GM10248 (cell line): ENCODE data around the gene FAM83F.
"Not testable (repeated sequence)": the region's sequence is repeated elsewhere in the genome, so short reads cannot be mapped to it uniquely, and the experiment has no call there.

Experiments used
- CTCF ChIA-PET: fragments of 300-600 bp; sonication (Branson Sonifier 250); formaldehyde crosslinking; extraction: SDS; loops from one replicate; lab custom pipeline; 2021; ENCODE audit warnings: antibody characterized with exemption; lab: Yijun Ruan, JAX
- POLR2A ChIA-PET: fragments of 350-650 bp; sonication (Branson Sonifier 250); formaldehyde crosslinking; extraction: SDS; loops from one replicate; lab custom pipeline; 2020; ENCODE audit warnings: antibody characterized with exemption; lab: Yijun Ruan, JAX
- DNase-seq: peaks from one replicate; pipeline ENCODE4 v3.0.0; 2012; ENCODE audit errors: extremely low spot score
- CTCF ChIP-seq: IDR thresholded peaks from 2 replicates; pipeline ENCODE4 v1.5.1; 2012; ENCODE audit warnings: mild to moderate bottlenecking, low read depth; ENCODE audit errors: extremely low read depth, missing control alignments, control extremely low read depth

The FAM83F gene

GRCh38 chr22:39988386-39989114, 6.2 kb upstream of the FAM83F start:
- TF ChIP-seq CTCF: no peak
- no peak for DNase-seq
- CTCF ChIA-PET: no interaction called here
- POLR2A ChIA-PET: no interaction called here

- no peak for TF ChIP-seq CTCF
Observed at GRCh38 chr22:39989633-39990032, 5.1 kb upstream of the FAM83F start.

GRCh38 chr22:39990686-39991085, 4.1 kb upstream of the FAM83F start:
- POLR2A ChIA-PET: interaction anchor here (0.7 kb wide), 1 partner anchor 82 kb away, joined by 3 read pairs; no protein-coding TSS in a partner anchor
- CTCF ChIA-PET: interaction anchor here (1.7 kb wide), 1 partner anchor 34 kb away, joined by 6 read pairs; no protein-coding TSS in a partner anchor

More at GRCh38 chr22:39989633-39990032, 5.1 kb upstream of the FAM83F start:
- POLR2A ChIA-PET: no interaction called here
- CTCF ChIA-PET: interaction anchor here (1.2 kb wide), 1 partner anchor 318 kb away, joined by 3 read pairs; no protein-coding TSS in a partner anchor
- DNase-seq: no peak

GRCh38 chr22:39991159-39991860, 3.4 kb upstream of the FAM83F start:
- POLR2A ChIA-PET: interaction anchor here (0.7 kb wide), 1 partner anchor 83 kb away, joined by 3 read pairs; no protein-coding TSS in a partner anchor
- DNase-seq: no peak
- no peak for TF ChIP-seq CTCF
- CTCF ChIA-PET: interaction anchor here (1.7 kb wide), 1 partner anchor 33 kb away, joined by 6 read pairs; no protein-coding TSS in a partner anchor

More at GRCh38 chr22:39990686-39991085, 4.1 kb upstream of the FAM83F start:
- DNase-seq: no peak
- no peak for TF ChIP-seq CTCF

GRCh38 chr22:39992088-39992826, 2.5 kb upstream of the FAM83F start:
- no peak for TF ChIP-seq CTCF
- POLR2A ChIA-PET: no interaction called here
- CTCF ChIA-PET: no interaction called here
- no peak for DNase-seq

- POLR2A ChIA-PET, DNase-seq, CTCF ChIA-PET: not testable (repeated sequence)
Observed at GRCh38 chr22:39992894-39993293, 1.9 kb upstream of the FAM83F start.
